HL-60 (cell line): ENCODE data around the gene VEGFD.

Experiments used
- DNase-seq, 2 experiments: peaks; one replicate each; pipeline ENCODE4 v3.0.0-alpha.2; 2010 to 2020; ENCODE audit warnings: low read depth in 1 of 2, low spot score in 1 of 2
- H3K27ac ChIP-seq: fragments of 250-450 bp; sonication (Bioruptor Pico); replicated peaks from 2 replicates; pipeline ENCODE4 v1.5.1; 2020; ENCODE audit warnings: mild to moderate bottlenecking, moderate library complexity
- H3K27me3 ChIP-seq: fragments of 250-450 bp; sonication (Bioruptor Pico); 2 replicates; pipeline ENCODE4 v1.5.1; 2021; ENCODE audit warnings: mild to moderate bottlenecking, moderate library complexity; ENCODE audit not compliant: insufficient read depth, poor library complexity, severe bottlenecking
- H3K4me3 ChIP-seq: replicated peaks from 2 replicates; pipeline ENCODE4 v1.5.1; 2011; ENCODE audit warnings: mild to moderate bottlenecking, control low read depth, low read length; ENCODE audit not compliant: insufficient read depth
- GABPA ChIP-seq: IDR thresholded peaks from 2 replicates; pipeline ENCODE4 v1.6.1; 2012; ENCODE audit warnings: low read depth
- POLR2AphosphoS5 ChIP-seq: IDR thresholded peaks from 2 replicates; pipeline ENCODE4 v1.6.1; 2012; ENCODE audit warnings: low read depth
- SPI1 ChIP-seq: IDR thresholded peaks from 2 replicates; pipeline ENCODE4 v1.6.1; 2012; ENCODE audit warnings: low read depth, mild to moderate bottlenecking, borderline replicate concordance
- TF ChIP-seq, protein P1 (sequence below): IDR thresholded peaks from one replicate; pipeline ENCODE4 v1.5.1; 2011; ENCODE audit warnings: low read length, control low read depth, inconsistent platforms; ENCODE audit not compliant: insufficient read depth
- TF ChIP-seq, protein P2 (sequence below): IDR thresholded peaks from 2 replicates; pipeline ENCODE4 v1.6.1; 2012; ENCODE audit warnings: low read depth; ENCODE audit not compliant: insufficient replicate concordance

Gene VEGFD

DNA sequence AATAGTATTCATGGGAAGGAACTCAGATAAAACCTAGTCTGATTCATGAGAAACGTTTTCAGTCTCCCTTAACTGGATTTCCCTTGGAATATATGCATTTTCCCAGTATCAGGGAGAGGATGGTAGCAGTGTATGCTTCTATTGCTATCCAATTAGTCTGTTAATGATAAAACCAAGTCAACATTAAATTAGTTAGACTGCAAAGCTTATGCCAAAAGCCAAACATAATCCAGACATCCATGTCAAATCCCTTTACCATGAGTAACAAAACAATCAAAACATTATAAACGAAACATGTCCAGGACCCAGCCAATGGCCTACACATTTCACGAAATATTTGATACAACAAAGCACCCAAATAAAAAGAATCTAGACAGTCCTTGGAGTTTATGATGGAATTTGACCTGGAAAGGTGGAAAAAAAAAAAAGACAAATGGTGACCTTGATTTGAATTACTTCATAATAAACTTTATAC lies 34.5 kb upstream of the VEGFD start:
- TF ChIP-seq SPI1 (no peak), POLR2AphosphoS5 (no peak), GABPA (no peak)
- TF ChIP-seq, protein P1, sequence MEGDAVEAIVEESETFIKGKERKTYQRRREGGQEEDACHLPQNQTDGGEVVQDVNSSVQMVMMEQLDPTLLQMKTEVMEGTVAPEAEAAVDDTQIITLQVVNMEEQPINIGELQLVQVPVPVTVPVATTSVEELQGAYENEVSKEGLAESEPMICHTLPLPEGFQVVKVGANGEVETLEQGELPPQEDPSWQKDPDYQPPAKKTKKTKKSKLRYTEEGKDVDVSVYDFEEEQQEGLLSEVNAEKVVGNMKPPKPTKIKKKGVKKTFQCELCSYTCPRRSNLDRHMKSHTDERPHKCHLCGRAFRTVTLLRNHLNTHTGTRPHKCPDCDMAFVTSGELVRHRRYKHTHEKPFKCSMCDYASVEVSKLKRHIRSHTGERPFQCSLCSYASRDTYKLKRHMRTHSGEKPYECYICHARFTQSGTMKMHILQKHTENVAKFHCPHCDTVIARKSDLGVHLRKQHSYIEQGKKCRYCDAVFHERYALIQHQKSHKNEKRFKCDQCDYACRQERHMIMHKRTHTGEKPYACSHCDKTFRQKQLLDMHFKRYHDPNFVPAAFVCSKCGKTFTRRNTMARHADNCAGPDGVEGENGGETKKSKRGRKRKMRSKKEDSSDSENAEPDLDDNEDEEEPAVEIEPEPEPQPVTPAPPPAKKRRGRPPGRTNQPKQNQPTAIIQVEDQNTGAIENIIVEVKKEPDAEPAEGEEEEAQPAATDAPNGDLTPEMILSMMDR, result no peak
- TF ChIP-seq, protein P2, sequence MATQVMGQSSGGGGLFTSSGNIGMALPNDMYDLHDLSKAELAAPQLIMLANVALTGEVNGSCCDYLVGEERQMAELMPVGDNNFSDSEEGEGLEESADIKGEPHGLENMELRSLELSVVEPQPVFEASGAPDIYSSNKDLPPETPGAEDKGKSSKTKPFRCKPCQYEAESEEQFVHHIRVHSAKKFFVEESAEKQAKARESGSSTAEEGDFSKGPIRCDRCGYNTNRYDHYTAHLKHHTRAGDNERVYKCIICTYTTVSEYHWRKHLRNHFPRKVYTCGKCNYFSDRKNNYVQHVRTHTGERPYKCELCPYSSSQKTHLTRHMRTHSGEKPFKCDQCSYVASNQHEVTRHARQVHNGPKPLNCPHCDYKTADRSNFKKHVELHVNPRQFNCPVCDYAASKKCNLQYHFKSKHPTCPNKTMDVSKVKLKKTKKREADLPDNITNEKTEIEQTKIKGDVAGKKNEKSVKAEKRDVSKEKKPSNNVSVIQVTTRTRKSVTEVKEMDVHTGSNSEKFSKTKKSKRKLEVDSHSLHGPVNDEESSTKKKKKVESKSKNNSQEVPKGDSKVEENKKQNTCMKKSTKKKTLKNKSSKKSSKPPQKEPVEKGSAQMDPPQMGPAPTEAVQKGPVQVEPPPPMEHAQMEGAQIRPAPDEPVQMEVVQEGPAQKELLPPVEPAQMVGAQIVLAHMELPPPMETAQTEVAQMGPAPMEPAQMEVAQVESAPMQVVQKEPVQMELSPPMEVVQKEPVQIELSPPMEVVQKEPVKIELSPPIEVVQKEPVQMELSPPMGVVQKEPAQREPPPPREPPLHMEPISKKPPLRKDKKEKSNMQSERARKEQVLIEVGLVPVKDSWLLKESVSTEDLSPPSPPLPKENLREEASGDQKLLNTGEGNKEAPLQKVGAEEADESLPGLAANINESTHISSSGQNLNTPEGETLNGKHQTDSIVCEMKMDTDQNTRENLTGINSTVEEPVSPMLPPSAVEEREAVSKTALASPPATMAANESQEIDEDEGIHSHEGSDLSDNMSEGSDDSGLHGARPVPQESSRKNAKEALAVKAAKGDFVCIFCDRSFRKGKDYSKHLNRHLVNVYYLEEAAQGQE, result no peak
- Histone ChIP-seq H3K27me3 (no peaks in the 10 kb centered on the region), H3K4me3 (no peak overlapping the region), H3K27ac (no peak overlapping the region)
- DNase-seq, result no peak

DNA sequence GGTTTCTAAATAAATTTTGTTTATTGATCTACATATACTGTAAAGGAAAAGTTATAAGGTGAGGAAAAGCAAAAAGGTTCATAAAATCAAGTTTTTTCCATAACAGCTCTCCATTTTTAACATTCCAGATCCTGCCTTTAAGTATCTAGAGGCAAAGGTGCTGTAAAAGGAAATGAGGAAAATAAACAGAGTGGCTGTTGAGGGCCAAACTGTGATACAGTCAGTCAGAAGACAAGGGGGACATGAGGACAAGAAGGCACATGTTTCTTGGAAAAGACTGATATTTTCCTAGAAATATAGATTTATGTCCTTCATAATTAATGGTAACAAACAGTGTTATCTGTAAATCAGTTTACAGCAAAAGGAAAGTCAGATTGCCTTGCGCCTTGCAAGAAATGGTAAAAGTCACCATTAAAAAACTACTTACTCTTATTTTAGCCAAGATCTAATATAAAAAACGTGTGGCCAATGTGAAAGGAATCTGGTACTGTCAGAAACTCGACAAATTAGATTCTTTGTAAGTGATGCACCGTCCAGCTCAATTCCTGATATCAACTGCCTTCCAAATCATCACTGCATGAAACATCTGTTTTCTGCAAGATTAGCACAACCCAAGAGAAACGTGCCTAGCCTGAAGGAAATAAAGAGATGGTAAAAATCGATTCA lies 34.0 kb upstream of the VEGFD start:
- Histone ChIP-seq H3K27me3 (no peaks in the 10 kb centered on the region), H3K27ac (no peak overlapping the region)

DNA sequence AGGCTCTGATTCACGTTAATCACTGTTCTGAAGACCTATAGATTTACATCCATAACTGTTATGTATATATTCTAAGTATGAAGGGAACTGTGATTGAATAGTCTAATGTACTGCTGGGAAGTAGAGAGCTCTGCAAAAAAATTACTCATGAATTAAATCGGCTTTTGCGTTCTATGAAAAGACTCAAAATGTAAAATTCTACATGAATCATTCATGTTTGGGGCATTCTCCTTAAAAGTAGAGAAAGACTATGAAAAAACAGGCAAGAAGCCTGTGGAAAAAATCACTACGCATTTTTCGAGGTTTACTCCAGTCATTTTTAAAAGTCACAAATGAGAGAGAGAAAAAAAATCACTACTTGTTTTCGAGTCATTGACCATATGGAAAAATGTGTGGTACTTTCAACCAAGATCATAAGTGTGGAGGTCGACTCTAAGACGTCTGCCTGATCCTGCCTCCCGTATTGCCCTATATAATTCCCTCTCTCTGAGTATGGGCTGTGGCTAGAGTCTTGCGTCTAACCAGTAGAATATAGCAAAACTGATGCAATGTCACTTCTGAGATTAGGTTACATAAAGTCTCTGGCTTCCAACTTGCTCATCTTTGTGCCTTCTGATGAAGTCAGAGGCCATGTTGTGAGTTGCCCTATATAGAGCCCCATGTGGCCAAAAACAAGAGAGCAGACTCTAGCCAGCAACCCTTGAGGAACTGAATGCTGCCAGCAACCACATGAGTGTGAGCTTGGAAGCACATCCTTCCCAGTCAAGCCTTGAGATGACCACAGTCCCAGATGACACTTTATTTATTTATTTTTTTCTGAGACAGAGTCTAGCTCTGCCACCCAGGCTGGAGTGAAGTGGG lies 32.1 kb upstream of the VEGFD start:
- H3K4me3 ChIP-seq, result no peak overlapping the region
- DNase-seq, result no peak

More for the DNA sequence above, 34.0 kb upstream of the VEGFD start:
- DNase-seq, result no peak
- TF ChIP-seq, protein P1, result no peak
- TF ChIP-seq POLR2AphosphoS5 (no peak), GABPA (no peak), SPI1 (no peak)
- TF ChIP-seq, protein P2, result no peak
- no peak overlapping the region for H3K4me3 ChIP-seq

More for the DNA sequence above, 32.1 kb upstream of the VEGFD start:
- Histone ChIP-seq H3K27me3 (no peaks in the 10 kb centered on the region), H3K27ac (no peak overlapping the region)
- TF ChIP-seq, protein P1, result no peak
- TF ChIP-seq, protein P2, result no peak
- TF ChIP-seq GABPA (no peak), POLR2AphosphoS5 (no peak), SPI1 (no peak)
